K562 (cell line): ENCODE results near the gene ELP1.

Experiments used
- MTA2 ChIP-seq: fragments of 450-650 bp; IDR thresholded peaks from 2 replicates; pipeline ENCODE4 v1.6.1; 2016; ENCODE audit warnings: low read depth
- SRF ChIP-seq, 2 experiments: fragments of 250-450, 450-650 bp in 1 of 2; sonication (Bioruptor Pico) in 1 of 2; sonication (generic) in 1 of 2; formaldehyde crosslinking; IDR thresholded peaks; 2 replicates each; pipeline versions ENCODE4 v1.5.0 to v1.5.1; 2020 to 2022; ENCODE audit warnings: mild to moderate bottlenecking in 1 of 2, missing genetic modification reagents in 1 of 2
- ZNF274 ChIP-seq: IDR thresholded peaks from 2 replicates; pipeline ENCODE4 v1.6.1; 2011; ENCODE audit warnings: low read depth, mild to moderate bottlenecking, low read length, moderate library complexity, borderline replicate concordance
- ZNF282 ChIP-seq: sonication (generic); formaldehyde crosslinking; IDR thresholded peaks from 2 replicates; pipeline ENCODE4 v1.8.1; 2023; ENCODE audit warnings: missing genetic modification reagents
- ZNF583 ChIP-seq: fragments of 250-450 bp; sonication (Bioruptor Pico); IDR thresholded peaks from 2 replicates; pipeline ENCODE4 v1.4.0; 2020
- TF ChIP-seq, protein P1 (sequence below), 3 experiments: IDR thresholded peaks in 2 of 3; conservative IDR thresholded peaks in 1 of 3; 2 replicates each; pipeline ENCODE4 v1.5.1; 2011 to 2012; ENCODE audit warnings: low read length in 3 of 3, mild to moderate bottlenecking in 3 of 3, control low read depth in 2 of 3, improper control_type of control experiment in 1 of 3, inconsistent platforms in 1 of 3, low read depth in 1 of 3, mixed read lengths in 1 of 3, moderate library complexity in 1 of 3; ENCODE audit not compliant: insufficient read depth in 2 of 3

DNA sequence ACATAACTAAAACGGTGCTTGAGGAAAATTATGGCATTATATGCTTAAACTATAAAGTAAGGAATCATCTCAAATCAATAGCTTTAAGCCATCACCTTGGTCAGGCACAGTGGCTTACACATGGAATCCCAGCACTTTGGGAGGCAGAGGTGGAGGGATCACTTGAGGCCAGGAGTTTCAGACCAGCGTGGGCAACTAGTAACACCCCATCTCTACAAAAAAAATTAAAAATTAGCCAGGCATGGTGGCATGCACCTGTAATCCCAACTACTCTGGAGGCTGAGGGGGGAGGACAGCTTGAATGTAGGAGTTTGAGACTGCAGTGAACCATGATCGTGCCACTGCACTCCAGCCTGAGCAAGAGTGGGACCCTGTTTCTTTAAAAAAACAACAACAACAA, 49.2 kb downstream of the ELP1 start:
- TF ChIP-seq, protein P1, sequence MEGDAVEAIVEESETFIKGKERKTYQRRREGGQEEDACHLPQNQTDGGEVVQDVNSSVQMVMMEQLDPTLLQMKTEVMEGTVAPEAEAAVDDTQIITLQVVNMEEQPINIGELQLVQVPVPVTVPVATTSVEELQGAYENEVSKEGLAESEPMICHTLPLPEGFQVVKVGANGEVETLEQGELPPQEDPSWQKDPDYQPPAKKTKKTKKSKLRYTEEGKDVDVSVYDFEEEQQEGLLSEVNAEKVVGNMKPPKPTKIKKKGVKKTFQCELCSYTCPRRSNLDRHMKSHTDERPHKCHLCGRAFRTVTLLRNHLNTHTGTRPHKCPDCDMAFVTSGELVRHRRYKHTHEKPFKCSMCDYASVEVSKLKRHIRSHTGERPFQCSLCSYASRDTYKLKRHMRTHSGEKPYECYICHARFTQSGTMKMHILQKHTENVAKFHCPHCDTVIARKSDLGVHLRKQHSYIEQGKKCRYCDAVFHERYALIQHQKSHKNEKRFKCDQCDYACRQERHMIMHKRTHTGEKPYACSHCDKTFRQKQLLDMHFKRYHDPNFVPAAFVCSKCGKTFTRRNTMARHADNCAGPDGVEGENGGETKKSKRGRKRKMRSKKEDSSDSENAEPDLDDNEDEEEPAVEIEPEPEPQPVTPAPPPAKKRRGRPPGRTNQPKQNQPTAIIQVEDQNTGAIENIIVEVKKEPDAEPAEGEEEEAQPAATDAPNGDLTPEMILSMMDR (IDR thresholded peaks at IDR 0.05 in 2 of 3, conservative IDR thresholded peaks at IDR 0.05 in 1 of 3; ENCODE audit: insufficient read depth in 2 of 3, low read depth in 1 of 3, low read length in 3 of 3): no peak
- TF ChIP-seq MTA2 (no peak), ZNF282 (no peak), ZNF583 (CRISPR knock-in tag) (no peak), SRF (CRISPR knock-in tag; IDR thresholded peaks at IDR 0.05) (no peak), ZNF274 (no peak)
